ENCODE measurements around the gene CDH1. TPM values are rescaled to one million over a fixed set of nuclear protein-coding genes. Genes with fewer than 3 reads are reported as not detected.

The CDH1 gene
- polyA plus RNA-seq, 3 donors = 0.05 to 0.13 TPM; not detected in 1

DNA sequence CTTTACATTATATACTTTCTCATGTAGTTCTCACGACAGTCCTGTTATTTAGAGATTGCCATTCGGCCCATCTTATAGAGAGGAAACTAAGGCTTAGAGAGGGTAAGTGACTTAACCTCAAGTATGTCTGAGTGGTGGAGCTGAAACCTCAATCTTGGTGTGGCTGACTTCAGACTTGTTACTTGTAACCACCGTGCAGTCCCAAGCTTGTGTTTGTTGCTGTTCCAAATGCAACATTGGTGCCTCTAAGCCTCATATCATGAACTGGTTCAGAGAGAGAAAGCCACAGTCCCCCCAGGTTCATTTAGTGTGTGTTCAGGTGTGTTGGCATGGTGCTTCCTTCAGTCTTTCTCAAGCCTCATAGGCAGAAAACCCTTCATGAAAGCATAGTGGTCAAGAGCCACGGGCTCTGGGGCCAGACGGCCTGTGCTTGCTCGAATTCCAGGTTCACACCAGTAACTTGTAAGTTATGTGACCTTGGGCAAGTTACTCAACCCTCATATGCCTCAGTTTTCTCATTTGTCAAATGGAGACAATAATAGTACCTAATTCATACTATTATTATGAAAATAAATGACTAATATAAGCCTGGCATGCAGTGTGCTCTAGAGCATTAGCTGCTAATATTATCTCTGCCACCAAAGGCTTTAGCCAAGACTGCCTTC is 39.9 kb downstream of the CDH1 start:
- no peak overlapping the region for H3K9ac ChIP-seq (ENCODE audit: insufficient read depth, low read length, poor library complexity, severe bottlenecking)
- H3K27me3 Mint-ChIP-seq (ENCODE audit: low read depth in 3 of 3) = peaks cover 3 to 5% (median 3%) of the 10 kb centered on the region in 3 donors

GRCh38 chr16:68778551-68779231 is 41.6 kb downstream of the CDH1 start:
- peaks cover 3 to 7% (median 3%) of the 10 kb centered on the region in 3 donors for H3K27me3 Mint-ChIP-seq (ENCODE audit: low read depth in 3 of 3)
- Histone ChIP-seq H4K20me1 (ENCODE audit: insufficient read depth, low read length) (no peaks in the 10 kb centered on the region), H3K4me2 (replicated peaks; ENCODE audit: extremely low read depth, low read length, poor library complexity, severe bottlenecking) (no peak overlapping the region), H3K27ac (ENCODE audit: low read depth in 1 of 2, low read length in 2 of 2) (no peak overlapping the region), H3K9me3 (replicated peaks in 1 of 2; ENCODE audit: control insufficient read depth in 1 of 2, insufficient read depth in 1 of 2, low read length in 2 of 2) (no peaks in the 10 kb centered on the region), H3K9ac (ENCODE audit: insufficient read depth, low read length, poor library complexity, severe bottlenecking) (no peak overlapping the region), H3K4me1 (ENCODE audit: control insufficient read depth in 1 of 2, insufficient read depth in 2 of 2, low read length in 2 of 2) (peaks cover 16 to 18% of the 10 kb centered on the region in 2 donors), H3K27me3 (ENCODE audit: control insufficient read depth in 2 of 2, insufficient read depth in 2 of 2, low read length in 2 of 2) (no peaks in the 10 kb centered on the region), H2AFZ (ENCODE audit: insufficient read depth, low read depth, low read length, poor library complexity, severe bottlenecking) (no peak overlapping the region), H3K36me3 (replicated peaks in 1 of 2; ENCODE audit: control insufficient read depth in 1 of 2, insufficient read depth in 2 of 2, low read length in 2 of 2) (no peaks in the 10 kb centered on the region), H3K4me3 (replicated peaks in 1 of 3; ENCODE audit: low read depth in 2 of 3, low read length in 3 of 3) (no peak overlapping the region), H3K79me2 (ENCODE audit: insufficient read depth, low read length) (no peaks in the 10 kb centered on the region)
- H3K27ac Mint-ChIP-seq = peak overlapping the region in 1 of 7 donors; percentile 8
- peaks cover 12% of the 10 kb centered on the region for H3K4me1 Mint-ChIP-seq
- TF ChIP-seq, protein P1, sequence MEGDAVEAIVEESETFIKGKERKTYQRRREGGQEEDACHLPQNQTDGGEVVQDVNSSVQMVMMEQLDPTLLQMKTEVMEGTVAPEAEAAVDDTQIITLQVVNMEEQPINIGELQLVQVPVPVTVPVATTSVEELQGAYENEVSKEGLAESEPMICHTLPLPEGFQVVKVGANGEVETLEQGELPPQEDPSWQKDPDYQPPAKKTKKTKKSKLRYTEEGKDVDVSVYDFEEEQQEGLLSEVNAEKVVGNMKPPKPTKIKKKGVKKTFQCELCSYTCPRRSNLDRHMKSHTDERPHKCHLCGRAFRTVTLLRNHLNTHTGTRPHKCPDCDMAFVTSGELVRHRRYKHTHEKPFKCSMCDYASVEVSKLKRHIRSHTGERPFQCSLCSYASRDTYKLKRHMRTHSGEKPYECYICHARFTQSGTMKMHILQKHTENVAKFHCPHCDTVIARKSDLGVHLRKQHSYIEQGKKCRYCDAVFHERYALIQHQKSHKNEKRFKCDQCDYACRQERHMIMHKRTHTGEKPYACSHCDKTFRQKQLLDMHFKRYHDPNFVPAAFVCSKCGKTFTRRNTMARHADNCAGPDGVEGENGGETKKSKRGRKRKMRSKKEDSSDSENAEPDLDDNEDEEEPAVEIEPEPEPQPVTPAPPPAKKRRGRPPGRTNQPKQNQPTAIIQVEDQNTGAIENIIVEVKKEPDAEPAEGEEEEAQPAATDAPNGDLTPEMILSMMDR (IDR thresholded peaks at IDR 0.05) = no peak
- H3K36me3 Mint-ChIP-seq = no peaks in the 10 kb centered on the region
- no peak for DNase-seq
- H3K9me3 Mint-ChIP-seq = no peaks in the 10 kb centered on the region
- no peak overlapping the region for H3K4me3 Mint-ChIP-seq
- 52% methylated on average over 6 of the region's 6 CpGs for WGBS (ENCODE audit: insufficient coverage)
- intact Hi-C loops (cut with micrococcal nuclease) = no loop called here

More for the DNA sequence above, 39.9 kb downstream of the CDH1 start:
- intact Hi-C loops (cut with micrococcal nuclease) = no loop called here
- Mint-ChIP-seq H3K4me1 (peaks cover 1% of the 10 kb centered on the region), H3K36me3 (no peaks in the 10 kb centered on the region), H3K27ac (no peak overlapping the region), H3K9me3 (no peaks in the 10 kb centered on the region), H3K4me3 (no peak overlapping the region)
- Histone ChIP-seq H2AFZ (ENCODE audit: insufficient read depth, low read depth, low read length, poor library complexity, severe bottlenecking) (no peak overlapping the region), H3K36me3 (replicated peaks in 1 of 2; ENCODE audit: control insufficient read depth in 1 of 2, insufficient read depth in 2 of 2, low read length in 2 of 2) (no peaks in the 10 kb centered on the region), H3K27ac (ENCODE audit: low read depth in 1 of 2, low read length in 2 of 2) (no peak overlapping the region), H3K27me3 (ENCODE audit: control insufficient read depth in 2 of 2, insufficient read depth in 2 of 2, low read length in 2 of 2) (no peaks in the 10 kb centered on the region), H3K9me3 (replicated peaks in 1 of 2; ENCODE audit: control insufficient read depth in 1 of 2, insufficient read depth in 1 of 2, low read length in 2 of 2) (no peaks in the 10 kb centered on the region), H4K20me1 (ENCODE audit: insufficient read depth, low read length) (no peaks in the 10 kb centered on the region), H3K4me3 (replicated peaks in 1 of 3; ENCODE audit: low read depth in 2 of 3, low read length in 3 of 3) (no peak overlapping the region), H3K4me1 (ENCODE audit: control insufficient read depth in 1 of 2, insufficient read depth in 2 of 2, low read length in 2 of 2) (peaks cover 3 to 4% of the 10 kb centered on the region in 2 donors), H3K4me2 (replicated peaks; ENCODE audit: extremely low read depth, low read length, poor library complexity, severe bottlenecking) (no peak overlapping the region), H3K79me2 (ENCODE audit: insufficient read depth, low read length) (no peaks in the 10 kb centered on the region)
- WGBS (ENCODE audit: insufficient coverage) = 49% methylated on average over 2 of the region's 6 CpGs
- no peak for DNase-seq
- TF ChIP-seq, protein P1 (IDR thresholded peaks at IDR 0.05) = no peak
